ENCODE results near the gene RAB31.

Gene RAB31

GRCh38 chr18:9741793-9742523 lies 33.9 kb downstream of the RAB31 start:
- H3K4me2 ChIP-seq = peak overlapping the region; percentile 33 to 88 (median 59); a peak in 21 of 22 replicates
- H3K27me3 ChIP-seq = no peaks in the 10 kb centered on the region
- H3K4me1 ChIP-seq = peaks cover 13 to 72% (median 22%) of the 10 kb centered on the region in 10 experiments
- H3K9me3 ChIP-seq (replicated peaks in 1 of 11) = peaks cover 0 to 6% (median 0%) of the 10 kb centered on the region in 11 experiments; a peak in 2 of 22 replicates
- H3K9ac ChIP-seq = peak overlapping the region in 1 of 11 experiments; percentile 10; a peak in 1 of 22 replicates
- peaks cover 0 to 16% (median 0%) of the 10 kb centered on the region in 11 experiments; a peak in 2 of 22 replicates for H3K36me3 ChIP-seq
- H4K20me1 ChIP-seq = peaks cover 0 to 35% (median 0%) of the 10 kb centered on the region in 11 experiments; a peak in 5 of 22 replicates
- no peak for TF ChIP-seq Cebpa-rat (IDR thresholded peaks at IDR 0.05)
- H3K27ac ChIP-seq = peak overlapping the region in 4 of 11 experiments; percentile 23 to 55 (median 30); a peak in 5 of 22 replicates
- no peak overlapping the region for H3K4me3 ChIP-seq

GRCh38 chr18:9742524-9743131 lies 34.5 kb downstream of the RAB31 start:
- Histone ChIP-seq H3K4me3 (0 out of 20 replicates have a peak overlapping the region, but pooled peaks of 1 of the 10 experiments have one; percentile 1), H3K9me3 (replicated peaks in 1 of 11) (peaks cover 0 to 6% (median 0%) of the 10 kb centered on the region in 11 experiments; a peak in 2 of 22 replicates), H3K4me1 (peaks cover 13 to 72% (median 22%) of the 10 kb centered on the region in 10 experiments), H4K20me1 (peaks cover 0 to 31% (median 0%) of the 10 kb centered on the region in 11 experiments; a peak in 5 of 22 replicates), H3K27ac (peak overlapping the region in 3 of 11 experiments; percentile 23 to 55 (median 31); a peak in 5 of 22 replicates), H3K36me3 (peaks cover 0 to 11% (median 0%) of the 10 kb centered on the region in 11 experiments; a peak in 2 of 22 replicates), H3K27me3 (no peaks in the 10 kb centered on the region), H3K9ac (peak overlapping the region in 3 of 11 experiments; percentile 10 to 36 (median 28); a peak in 3 of 22 replicates), H3K4me2 (peak overlapping the region; percentile 33 to 88 (median 59))
- TF ChIP-seq Cebpa-rat (IDR thresholded peaks at IDR 0.05) = no peak

- Histone ChIP-seq H3K27ac (peak overlapping the region in 4 of 11 experiments; percentile 20 to 55 (median 32); a peak in 6 of 22 replicates), H3K9me3 (replicated peaks in 1 of 11) (peaks cover 0 to 6% (median 0%) of the 10 kb centered on the region in 11 experiments; a peak in 2 of 22 replicates), H3K9ac (peak overlapping the region in 2 of 11 experiments; percentile 28 to 36; a peak in 3 of 22 replicates), H4K20me1 (peaks cover 0 to 24% (median 0%) of the 10 kb centered on the region in 11 experiments; a peak in 5 of 22 replicates), H3K4me1 (peaks cover 13 to 66% (median 22%) of the 10 kb centered on the region in 10 experiments), H3K27me3 (no peaks in the 10 kb centered on the region), H3K4me2 (peak overlapping the region in 8 of 11 experiments; percentile 48 to 88 (median 62); a peak in 14 of 22 replicates), H3K36me3 (peaks cover 0 to 5% (median 0%) of the 10 kb centered on the region in 11 experiments; a peak in 1 of 22 replicates), H3K4me3 (peak overlapping the region in 1 of 10 experiments; percentile 1; a peak in 1 of 20 replicates)
- no peak for TF ChIP-seq Cebpa-rat (IDR thresholded peaks at IDR 0.05)
These were observed 35.3 kb downstream of the RAB31 start for GRCh38 chr18:9743200-9744016.

GRCh38 chr18:9746958-9747357 lies 38.9 kb downstream of the RAB31 start:
- no peaks in the 10 kb centered on the region for H3K27me3 ChIP-seq
- peaks cover 0 to 20% (median 0%) of the 10 kb centered on the region in 11 experiments; a peak in 2 of 22 replicates for H3K36me3 ChIP-seq
- H3K27ac ChIP-seq = no peak overlapping the region
- H3K9me3 ChIP-seq (replicated peaks in 1 of 11) = peaks cover 0 to 6% (median 0%) of the 10 kb centered on the region in 11 experiments; a peak in 2 of 22 replicates
- peaks cover 10 to 60% (median 18%) of the 10 kb centered on the region in 10 experiments for H3K4me1 ChIP-seq
- no peak overlapping the region for H3K4me2 ChIP-seq
- no peak overlapping the region for H3K9ac ChIP-seq
- no peak for TF ChIP-seq Cebpa-rat (IDR thresholded peaks at IDR 0.05)
- no peak overlapping the region for H3K4me3 ChIP-seq
- peaks cover 0 to 8% (median 0%) of the 10 kb centered on the region in 11 experiments; a peak in 1 of 22 replicates for H4K20me1 ChIP-seq

- Histone ChIP-seq H3K27ac (no peak overlapping the region), H3K36me3 (peaks cover 0 to 20% (median 0%) of the 10 kb centered on the region in 11 experiments; a peak in 2 of 22 replicates), H4K20me1 (peaks cover 0 to 8% (median 0%) of the 10 kb centered on the region in 11 experiments; a peak in 1 of 22 replicates), H3K4me3 (no peak overlapping the region), H3K4me2 (peak overlapping the region in 3 of 11 experiments; percentile 33 to 52 (median 46); a peak in 5 of 22 replicates), H3K4me1 (peaks cover 0 to 49% (median 3%) of the 10 kb centered on the region in 10 experiments; a peak in 8 of 20 replicates), H3K27me3 (no peaks in the 10 kb centered on the region), H3K9me3 (replicated peaks in 1 of 11) (peaks cover 0 to 6% (median 0%) of the 10 kb centered on the region in 11 experiments; a peak in 2 of 22 replicates), H3K9ac (no peak overlapping the region)
- no peak for TF ChIP-seq Cebpa-rat (IDR thresholded peaks at IDR 0.05)
These were observed 41.5 kb downstream of the RAB31 start for GRCh38 chr18:9749611-9750010.

GRCh38 chr18:9750112-9750511 lies 42.0 kb downstream of the RAB31 start:
- Histone ChIP-seq H3K4me1 (peaks cover 0 to 50% (median 3%) of the 10 kb centered on the region in 10 experiments; a peak in 8 of 20 replicates), H3K4me3 (no peak overlapping the region), H3K4me2 (peak overlapping the region in 5 of 11 experiments; percentile 1 to 52 (median 33); a peak in 7 of 22 replicates), H3K36me3 (peaks cover 0 to 18% (median 0%) of the 10 kb centered on the region in 11 experiments; a peak in 2 of 22 replicates), H4K20me1 (peaks cover 0 to 10% (median 0%) of the 10 kb centered on the region in 11 experiments; a peak in 3 of 22 replicates), H3K9me3 (replicated peaks in 1 of 11) (peaks cover 0 to 6% (median 0%) of the 10 kb centered on the region in 11 experiments; a peak in 2 of 22 replicates), H3K27me3 (no peaks in the 10 kb centered on the region), H3K9ac (no peak overlapping the region), H3K27ac (0 out of 22 replicates have a peak overlapping the region, but pooled peaks of 1 of the 11 experiments have one; percentile 15)
- no peak for TF ChIP-seq Cebpa-rat (IDR thresholded peaks at IDR 0.05)

GRCh38 chr18:9750606-9751304 lies 42.7 kb downstream of the RAB31 start:
- no peak for TF ChIP-seq Cebpa-rat (IDR thresholded peaks at IDR 0.05)
- H3K27me3 ChIP-seq = no peaks in the 10 kb centered on the region
- H3K4me1 ChIP-seq = peaks cover 0 to 56% (median 5%) of the 10 kb centered on the region in 10 experiments; a peak in 10 of 20 replicates
- no peak overlapping the region for H3K4me3 ChIP-seq
- peaks cover 0 to 15% (median 0%) of the 10 kb centered on the region in 11 experiments; a peak in 2 of 22 replicates for H3K36me3 ChIP-seq
- H4K20me1 ChIP-seq = peaks cover 0 to 15% (median 0%) of the 10 kb centered on the region in 11 experiments; a peak in 3 of 22 replicates
- H3K27ac ChIP-seq = peak overlapping the region in 1 of 11 experiments; percentile 15; a peak in 1 of 22 replicates
- no peak overlapping the region for H3K9ac ChIP-seq
- H3K9me3 ChIP-seq (replicated peaks in 1 of 11) = peaks cover 0 to 6% (median 0%) of the 10 kb centered on the region in 11 experiments; a peak in 2 of 22 replicates
- H3K4me2 ChIP-seq = peak overlapping the region in 5 of 11 experiments; percentile 1 to 52 (median 33); a peak in 8 of 22 replicates
